GM21576 (cell line): ENCODE results near the gene DYNLRB1.
"Not testable (repeated sequence)": the region's sequence is repeated elsewhere in the genome, so short reads cannot be mapped to it uniquely, and the experiment has no call there.

ENCODE experiments used
- ATAC-seq: cut with Tn5 transposase; IDR thresholded peaks from one replicate; pipeline ENCODE4 v1.9.1; 2021; ENCODE audit warnings: mild to moderate bottlenecking, moderate library complexity; ENCODE audit not compliant: unreplicated experiment

The DYNLRB1 gene

DNA sequence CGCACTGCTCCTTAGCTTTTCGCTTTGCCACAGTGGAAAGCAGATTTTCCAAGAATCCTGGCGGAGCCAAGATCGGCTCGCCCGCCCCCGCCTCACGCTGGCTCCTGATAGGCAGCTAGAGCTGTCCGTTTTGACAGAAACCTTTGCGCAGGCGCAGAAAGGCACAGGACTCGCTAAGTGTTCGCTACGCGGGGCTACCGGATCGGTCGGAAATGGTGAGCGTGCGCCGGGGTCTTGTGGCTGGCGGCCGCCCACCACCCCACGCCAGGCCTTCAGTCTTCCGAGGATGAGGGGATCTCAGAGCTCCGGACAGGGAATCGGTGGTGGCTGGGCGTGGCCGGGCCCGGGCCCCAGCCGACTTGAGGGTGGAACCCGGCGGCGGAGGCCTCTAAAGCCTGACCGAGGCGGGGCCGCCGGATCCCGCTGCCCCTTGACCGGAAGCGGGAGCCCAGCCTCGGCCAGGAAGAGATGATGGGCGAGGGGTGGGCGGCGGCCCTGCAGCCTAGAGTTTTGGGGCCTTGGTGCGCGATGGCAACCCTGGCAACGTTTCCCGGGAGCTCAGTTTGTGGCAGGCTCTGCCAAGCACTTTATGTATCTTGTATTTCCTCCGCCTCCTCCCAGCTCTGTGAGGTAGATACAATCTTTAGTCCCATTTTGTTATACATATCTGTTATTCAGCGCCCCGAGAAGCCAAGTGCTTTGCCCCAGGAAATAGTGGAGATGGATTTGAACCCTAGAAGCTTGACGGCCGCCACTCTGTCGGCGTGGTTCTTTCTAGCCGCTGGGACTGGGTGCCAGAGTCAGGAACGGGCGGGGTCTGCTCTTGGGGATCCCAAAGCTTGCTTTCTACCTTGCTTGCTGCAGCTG is at the start of gene DYNLRB1:
TSS of gene DYNLRB1 (plus strand) at position 176 of the 867 bp plus-strand sequence. CDS start at position 213, 37 bp downstream.
- peak; percentile 70 for ATAC-seq

DNA sequence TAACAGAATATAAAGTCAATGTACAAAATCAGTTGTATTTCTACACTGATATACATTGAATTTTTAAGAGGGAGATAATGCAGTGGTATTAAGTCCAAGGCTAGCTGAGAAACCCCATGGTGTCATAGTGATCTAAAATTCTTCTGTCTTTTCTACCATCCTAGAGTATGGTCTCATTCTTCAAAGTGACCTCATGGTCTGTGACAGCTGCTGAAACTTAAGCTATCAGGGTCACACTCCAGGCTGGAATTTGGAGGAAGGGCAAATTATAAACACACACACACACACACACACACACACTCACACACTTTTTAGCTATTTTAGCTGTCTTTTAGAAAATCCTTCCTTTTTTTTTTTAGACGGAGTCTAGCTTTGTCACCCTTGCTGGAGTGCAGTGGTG is 47.3 kb upstream of the DYNLRB1 start:
- ATAC-seq: no peak

DNA sequence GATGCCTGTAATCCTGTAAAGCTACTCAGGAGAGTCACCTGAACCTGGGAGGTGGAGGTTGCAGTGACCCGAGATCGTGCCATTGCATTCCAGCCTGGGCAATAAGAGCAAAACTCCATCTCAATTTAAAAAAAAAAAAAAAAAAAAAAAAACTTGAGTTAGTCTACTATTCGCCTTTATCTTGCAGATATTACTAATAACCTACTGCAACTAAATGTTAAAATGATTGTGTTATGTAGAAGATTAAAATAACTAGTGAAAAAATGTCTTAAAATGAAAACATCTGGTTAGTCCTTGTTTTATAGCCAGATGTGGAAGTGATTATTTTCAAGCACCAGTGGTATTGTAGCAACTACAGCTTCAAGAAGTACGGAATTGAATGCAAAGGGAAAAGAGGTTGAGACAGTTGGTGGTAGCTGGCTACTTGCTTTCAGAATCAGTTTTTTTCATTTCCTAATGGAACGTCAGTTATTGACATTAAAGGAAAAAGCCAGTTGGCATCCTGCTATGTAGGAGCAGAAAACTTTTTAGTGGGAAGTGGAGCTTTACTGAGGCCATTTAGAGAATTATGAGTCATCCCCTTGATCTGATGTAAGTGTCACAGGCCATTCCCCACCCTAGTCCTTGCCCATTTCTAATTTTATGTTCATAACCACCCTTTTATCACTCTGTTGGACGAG is 43.8 kb upstream of the DYNLRB1 start:
- ATAC-seq: no peak

DNA sequence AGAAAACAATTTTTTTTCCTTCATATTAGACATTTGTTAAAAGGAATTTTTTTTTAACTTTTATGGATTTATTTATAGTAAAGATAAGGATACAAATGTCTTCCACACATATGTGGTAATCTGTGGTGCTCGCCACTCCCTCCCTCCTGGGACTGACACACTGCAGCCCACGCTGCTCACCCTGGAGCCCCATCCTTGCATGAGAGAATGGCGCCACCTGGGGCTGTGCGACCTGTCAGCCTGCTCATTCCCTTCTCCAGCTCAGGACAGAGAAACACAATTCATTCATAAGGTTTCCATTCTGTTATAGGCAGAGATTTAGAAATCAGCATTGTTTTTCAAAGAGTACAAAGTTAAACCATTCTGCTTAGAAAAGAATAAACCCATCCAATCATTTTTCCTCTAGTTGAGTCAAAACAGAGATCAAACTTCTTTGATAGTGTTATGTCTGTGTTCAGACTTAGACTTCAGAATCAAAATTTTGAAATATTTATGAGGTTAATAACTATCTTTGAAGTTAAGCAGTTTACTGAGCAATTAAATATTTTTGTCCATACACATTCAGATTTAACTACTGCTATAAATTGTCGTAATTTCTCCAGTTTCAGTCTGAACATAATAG is 42.8 kb upstream of the DYNLRB1 start:
- no peak for ATAC-seq

DNA sequence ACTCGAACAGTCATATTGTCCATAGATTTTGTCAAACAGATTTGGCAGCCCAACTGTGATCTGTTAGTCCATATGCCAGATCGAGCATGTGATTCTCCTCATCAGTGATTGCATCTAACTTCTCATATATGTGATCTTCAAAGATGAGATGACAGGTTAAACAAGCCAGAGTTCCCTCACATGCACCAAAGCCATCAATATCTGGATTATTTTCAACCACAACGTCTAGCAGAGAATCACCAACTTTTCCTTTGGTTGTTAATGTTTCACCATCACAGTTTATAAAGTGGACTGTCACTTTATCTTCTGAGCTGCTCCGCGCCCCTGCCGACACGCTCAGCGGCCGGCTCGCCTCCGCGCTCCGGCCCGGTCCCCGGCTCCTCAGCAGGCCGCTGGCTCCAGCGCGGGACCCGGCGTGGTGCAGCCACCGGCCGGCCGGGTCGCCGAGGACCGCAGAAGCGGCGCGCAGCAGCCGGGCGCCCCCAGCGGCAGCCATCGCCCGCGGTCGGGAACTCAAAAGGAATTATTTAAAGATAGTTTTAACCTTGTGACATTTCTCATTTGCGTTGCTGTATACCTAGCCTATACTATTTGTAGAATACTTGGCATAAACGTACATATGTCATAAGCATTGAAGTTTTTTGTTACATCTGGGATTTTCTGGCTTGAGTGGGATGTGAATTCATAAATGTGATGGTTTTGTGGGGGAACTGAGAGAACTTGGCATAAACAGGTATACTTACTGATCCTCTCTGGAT is 40.1 kb upstream of the DYNLRB1 start:
- peak; percentile 62 for ATAC-seq

DNA sequence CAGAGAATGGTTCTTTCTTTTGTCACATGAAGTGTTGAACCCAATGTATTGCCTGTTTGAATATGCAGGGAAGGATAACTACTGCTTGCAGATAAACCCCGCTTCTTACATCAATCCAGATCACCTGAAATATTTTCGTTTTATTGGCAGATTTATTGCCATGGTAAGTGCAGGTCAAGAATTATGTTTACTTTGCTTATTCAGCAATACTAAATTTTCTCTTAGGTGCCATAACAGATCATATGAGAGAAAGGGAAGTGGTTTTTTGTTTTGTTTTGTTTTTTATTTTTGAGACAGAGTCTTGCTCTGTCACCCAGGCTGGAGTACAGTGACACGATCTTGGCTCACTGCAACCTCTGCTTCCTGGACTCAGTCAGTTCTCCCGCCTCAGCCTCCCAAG is 36.6 kb upstream of the DYNLRB1 start:
- ATAC-seq: no peak

DNA sequence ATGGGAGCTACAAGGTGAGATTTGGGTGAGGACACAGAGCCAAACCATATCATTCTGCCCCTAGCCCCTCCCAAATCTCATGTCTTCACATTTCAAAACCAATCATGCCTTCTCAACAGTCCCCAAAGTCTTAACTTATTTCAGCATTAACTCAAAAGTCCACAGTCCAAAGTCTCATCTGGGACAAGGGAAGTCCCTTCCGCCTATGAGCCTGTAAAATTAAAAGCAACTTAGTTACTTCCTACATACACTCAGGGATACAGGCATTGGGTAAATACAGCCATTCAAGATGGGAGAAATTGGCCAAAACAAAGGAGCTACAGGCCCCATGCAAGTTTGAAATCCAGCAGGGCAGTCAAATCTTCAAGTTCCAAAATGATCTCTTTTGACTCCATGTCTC is 34.1 kb upstream of the DYNLRB1 start:
- ATAC-seq: not testable (repeated sequence)

DNA sequence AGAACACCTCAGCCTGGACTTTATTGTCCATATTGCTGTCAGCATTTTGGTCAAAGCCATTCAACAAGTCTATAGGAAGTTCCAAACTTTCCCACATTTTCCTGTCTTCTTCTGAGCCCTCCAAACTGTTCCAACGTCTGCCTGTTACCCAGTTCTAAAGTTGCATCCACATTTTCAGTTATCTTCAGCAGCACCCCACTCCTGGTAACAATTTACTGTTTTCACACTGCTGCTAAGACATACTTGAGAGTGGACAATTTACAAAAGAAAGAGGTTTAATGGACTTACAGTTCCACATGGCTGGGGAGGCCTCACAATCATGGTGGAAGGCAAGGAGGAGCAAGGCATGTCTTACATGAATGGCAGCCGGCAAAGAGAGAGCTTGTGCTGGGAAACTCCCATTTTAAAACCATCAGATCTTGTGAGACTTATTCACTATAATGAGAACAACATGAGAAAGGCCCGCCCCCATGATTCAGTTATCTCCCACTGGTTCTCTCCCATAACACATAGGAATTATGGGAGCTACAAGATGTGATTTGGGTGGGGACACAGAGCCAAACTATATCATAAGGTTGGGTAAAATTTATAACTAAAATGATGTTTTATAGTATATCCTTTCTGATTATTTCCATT is 32.5 kb upstream of the DYNLRB1 start:
- ATAC-seq: not testable (repeated sequence)

DNA sequence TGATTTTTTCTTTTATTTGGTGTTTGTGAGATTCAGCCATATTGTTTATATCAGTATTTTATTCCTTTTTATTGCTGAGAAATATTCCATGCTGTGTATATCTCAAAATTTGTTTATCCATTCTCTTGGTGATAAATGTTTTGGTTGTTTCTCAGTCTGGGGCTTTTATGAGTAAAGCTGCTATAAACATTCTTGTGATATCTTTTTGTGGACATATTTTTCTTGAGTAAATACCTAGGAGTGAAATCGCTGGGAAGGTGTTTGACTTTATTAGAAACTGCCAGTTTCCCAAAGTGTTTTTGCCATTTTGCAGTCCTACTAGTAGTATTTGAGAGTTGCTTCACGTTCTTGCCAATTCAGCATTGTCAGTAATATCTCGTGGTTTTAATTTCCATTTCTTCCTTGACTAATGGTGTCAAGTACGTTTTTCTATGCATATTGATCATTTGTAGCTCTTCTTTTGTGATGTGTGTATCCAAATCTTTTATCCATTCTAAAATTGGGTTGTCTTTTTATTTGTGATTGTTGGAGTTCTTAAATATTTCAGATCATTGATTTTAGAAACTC is 31.1 kb upstream of the DYNLRB1 start:
- ATAC-seq: no peak

DNA sequence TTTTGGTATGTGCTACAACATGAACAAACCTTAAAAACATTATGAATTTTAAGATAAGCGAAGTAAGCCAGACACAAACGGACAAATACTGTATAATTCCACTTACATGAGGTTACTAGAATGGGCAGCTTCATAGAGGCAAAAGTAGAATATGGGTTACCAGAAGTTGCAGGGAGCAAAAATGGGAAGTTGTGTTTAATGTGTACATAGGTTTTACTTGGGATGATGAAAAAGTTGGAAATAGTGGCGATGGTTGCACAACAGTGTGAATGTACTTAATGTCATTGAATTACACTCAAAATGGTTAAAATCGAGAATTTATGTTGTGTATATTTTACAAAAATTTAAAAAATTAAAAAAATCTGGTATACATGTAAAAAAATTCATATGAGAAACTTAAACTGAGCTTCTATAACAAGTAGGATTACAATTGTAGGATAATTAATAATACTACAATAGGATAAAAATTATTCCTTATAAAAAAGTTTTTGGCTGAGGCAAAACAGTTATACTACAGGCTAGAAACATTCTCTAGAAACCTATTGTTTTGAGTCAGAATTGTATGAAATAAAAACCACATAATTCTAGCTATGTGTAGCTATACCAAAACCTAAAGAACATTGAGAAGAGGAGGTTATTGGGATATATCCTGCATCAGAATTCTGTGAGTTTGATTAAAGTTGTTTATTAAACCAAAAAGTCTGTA is 24.8 kb upstream of the DYNLRB1 start:
- no peak for ATAC-seq

DNA sequence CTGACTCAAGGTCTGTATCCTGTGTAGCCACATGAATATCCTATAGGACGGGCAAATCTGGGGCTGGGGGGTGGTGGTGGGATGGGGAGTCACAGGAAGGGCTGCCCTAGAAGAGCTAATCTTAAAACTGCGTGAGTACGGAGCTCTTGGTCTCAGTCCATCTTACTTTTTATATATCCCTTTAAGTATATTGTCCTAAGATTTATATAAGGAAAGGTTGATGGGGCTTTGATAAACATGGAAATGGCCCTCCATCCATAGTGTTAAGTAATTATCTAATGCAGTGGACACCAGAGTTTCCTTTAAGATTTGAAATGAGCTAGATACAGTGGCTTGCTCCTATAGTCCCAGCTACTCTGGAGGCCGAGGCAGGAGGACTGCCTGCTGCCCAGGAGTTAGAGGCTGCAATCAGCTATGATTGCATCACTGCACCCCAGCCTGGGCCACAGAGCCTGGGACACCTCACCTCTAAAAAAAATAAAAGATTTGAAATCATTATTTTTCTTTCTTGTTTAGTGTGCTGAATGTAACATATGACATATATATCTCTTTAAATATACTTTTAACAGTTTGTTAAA is 24.2 kb upstream of the DYNLRB1 start:
- no peak for ATAC-seq

DNA sequence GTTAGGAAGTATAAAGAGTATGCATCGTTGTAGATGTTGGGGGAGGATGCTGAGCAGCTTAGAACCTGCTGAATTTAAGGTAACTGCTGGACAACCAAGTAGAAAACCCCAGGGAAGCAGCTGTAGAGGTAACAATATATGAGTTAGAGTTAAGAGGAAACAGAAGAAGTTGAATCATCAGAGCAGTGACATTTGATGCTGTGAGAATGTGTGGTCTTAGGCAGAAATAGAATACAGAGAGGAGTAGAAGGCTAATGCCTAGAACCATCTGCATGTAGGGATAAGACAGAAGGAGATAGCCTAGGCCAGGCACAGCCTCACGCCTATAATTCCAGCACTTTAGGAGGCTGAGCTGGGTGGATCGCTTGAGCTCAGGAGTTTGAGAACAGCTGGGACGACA is 22.6 kb upstream of the DYNLRB1 start:
- ATAC-seq: no peak

DNA sequence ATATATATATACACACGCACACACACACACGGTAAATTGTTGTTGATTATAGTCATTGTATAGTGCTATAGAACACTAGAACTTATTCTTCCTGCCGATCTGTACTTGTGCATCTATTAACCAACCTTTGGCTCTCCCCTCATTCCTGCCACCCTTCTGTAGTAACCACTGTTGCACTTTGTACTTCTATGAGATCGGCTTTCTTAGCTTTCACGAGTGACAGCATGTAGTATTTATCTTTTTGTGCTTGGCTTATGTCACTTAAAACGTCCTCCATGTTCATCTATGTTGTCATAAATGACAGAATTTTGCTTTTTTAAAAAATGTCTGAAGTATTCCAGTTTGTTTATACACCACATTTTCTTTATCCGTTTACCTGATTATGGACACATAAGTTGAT is 20.9 kb upstream of the DYNLRB1 start:
- ATAC-seq: no peak

DNA sequence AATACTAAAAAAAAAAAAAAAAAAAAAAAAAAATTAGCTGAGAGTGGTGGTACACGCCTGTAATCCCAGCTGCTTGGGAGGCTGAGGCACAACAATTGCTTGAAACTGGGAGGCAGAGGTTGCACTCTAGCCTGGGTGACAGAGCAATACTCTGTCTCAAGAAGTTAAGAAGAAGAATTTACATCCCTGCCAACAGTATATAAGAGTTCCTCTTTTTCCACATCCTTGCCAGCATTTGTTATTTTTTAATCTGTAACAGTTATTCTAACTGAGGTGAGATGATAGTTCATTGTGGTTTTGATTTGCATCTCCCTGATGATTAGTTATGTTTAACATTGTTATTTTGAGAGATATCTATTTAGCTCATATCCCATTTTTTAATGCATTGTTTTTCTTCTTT is 20.3 kb upstream of the DYNLRB1 start:
- no peak for ATAC-seq

DNA sequence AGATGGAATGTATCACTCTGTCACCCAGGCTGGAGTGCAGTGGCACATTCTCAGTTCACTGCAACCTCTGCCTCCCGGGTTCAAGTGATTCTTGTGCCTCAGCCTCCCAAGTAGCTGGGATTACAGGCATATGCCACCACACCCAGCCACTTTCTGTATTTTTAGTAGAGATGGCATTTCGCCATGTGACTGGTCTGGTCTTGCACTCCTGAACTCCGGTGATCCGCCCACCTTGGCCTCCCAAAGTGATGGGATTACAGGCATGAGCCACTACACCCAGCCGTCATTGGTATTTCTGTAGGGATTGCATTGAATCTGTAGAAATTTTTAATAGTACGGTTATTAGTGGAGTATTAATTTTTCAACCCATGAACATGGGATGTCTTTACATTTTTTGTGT is 18.6 kb upstream of the DYNLRB1 start:
- not testable (repeated sequence) for ATAC-seq

DNA sequence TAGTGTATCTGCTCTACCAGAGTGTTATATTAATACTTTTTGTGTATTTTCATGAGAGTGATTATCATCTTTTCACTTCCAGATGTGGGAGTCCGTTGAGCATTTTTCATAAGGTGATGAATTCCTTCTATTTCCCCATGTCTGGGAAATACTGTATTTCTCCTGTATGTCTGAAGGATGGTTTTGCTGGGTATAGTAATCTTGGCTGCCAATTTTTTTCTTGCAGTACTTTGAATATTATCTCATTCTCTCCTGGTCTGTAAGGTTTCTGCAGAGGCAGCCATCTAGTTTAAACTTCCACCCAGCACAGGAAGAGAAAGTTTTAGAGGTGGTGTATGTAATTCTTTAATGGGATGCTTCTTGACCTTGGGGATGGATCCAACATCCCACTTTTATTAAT is 15.4 kb upstream of the DYNLRB1 start:
- no peak for ATAC-seq

DNA sequence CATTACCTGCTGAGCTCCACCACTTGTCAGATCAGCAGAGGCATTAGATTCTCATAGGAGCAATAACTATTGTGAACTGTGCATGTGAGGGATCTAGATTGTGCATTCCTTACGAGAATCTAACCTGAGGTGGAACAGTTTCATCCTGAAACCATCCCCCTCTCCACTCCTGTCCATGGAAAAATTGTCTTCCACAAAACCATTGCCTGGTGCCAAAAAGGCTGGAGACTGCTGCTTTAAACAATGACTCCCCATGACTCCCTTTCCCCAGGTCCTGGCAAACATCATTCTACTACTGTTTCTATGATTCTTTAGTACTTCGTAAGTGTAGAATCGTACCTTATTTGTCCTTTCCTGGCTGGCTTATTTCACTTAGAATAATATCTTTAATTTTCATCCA is 9.7 kb upstream of the DYNLRB1 start:
- ATAC-seq: no peak

DNA sequence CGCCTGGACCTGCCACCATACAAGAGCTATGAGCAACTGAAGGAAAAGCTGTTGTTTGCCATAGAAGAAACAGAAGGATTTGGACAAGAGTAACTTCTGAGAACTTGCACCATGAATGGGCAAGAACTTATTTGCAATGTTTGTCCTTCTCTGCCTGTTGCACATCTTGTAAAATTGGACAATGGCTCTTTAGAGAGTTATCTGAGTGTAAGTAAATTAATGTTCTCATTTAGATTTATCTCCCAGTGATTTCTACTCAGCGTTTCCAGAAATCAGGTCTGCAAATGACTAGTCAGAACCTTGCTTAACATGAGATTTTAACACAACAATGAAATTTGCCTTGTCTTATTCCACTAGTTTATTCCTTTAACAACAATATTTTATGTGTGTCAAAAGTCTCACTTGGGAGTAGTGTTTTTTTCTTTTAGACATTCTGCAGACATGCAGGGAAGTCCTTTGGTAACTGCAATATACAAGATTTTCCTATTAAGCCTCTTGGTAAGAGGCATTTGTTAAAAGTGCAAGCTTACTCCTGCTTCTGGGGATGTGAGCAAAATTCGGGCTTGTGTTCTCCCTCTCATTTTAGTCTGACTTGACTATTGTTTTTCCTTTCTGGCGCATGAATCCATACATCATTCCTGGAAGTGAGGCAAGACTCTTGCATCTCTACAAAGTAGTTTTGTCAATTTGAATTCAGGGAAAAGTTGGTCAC is 8.4 kb upstream of the DYNLRB1 start:
- no peak for ATAC-seq

DNA sequence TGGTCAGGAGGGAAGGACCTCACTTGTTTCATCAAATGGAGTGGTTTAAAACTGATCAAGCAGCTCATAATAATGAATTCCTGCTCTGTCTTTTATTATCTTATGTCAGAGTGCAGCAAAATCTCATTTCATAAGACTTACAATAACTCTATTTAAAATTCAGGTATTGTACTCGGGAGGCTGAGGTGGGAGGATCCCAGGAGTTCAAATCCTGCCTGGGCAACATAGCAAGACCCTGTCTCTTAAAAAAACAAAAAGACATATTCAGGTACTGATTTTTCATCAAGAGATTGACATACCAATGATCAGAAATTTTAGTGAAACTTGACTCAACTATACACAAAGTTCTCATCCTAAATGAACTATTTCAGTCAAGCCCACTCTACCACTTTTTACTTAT is 5.6 kb upstream of the DYNLRB1 start:
- no peak for ATAC-seq
